GOT3 (cell line): Measurements from ENCODE around the gene RHBDL1.

Experiments used
- DNase-seq: peaks from one replicate; lab custom pipeline; 2025; ENCODE audit warnings: mixed read lengths; lab: John Stamatoyannopoulos, UW

RHBDL1 gene

DNA sequence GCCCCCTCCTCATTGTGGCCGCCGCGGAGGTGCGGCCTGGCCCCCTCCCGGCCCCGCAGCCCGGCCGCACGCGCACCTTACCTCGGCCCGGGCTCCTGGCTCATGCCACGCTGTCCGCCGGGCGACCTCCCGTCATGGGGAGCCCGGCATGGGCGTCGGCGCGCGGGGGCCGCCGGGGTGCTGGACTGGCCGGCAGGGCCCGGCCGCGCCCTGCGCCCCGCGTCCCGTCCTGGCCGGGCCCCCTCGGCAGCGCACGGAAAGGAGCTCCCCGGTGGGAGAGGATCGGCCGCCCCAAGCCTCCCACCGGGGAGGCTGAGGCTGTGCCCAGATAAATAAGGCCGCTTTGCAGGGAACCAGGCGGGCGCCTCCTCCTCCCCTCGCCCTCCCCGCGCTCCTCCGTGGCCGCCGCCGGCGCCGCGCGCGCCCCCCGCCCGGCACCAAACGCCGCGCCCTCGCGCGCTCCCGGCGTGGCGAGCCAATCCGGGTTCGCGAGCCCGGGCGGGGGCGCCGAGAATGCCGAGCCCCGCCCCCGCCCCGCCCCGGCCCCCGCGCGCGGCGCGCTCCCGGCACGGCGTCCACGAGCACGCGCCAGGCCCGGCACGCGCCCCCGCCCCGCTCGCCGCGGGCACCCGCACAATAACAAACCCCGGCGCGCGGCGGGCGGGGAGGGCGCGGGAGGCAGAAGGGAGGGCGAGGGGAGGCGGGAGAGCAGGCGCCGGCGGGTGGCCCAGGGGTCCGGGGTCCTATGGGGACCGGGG is 30.1 kb downstream of the RHBDL1 start, which contains the start of gene FBXL16:
Gene FBXL16, minus strand, starts transcription at position 371 of the 758 bp plus-strand sequence. CDS start 8,396 bp downstream, outside the sequence.
- no peak for DNase-seq

GRCh38 chr16:706189-707061 is 31.0 kb downstream of the RHBDL1 start:
- DNase-seq, result no peak

DNA sequence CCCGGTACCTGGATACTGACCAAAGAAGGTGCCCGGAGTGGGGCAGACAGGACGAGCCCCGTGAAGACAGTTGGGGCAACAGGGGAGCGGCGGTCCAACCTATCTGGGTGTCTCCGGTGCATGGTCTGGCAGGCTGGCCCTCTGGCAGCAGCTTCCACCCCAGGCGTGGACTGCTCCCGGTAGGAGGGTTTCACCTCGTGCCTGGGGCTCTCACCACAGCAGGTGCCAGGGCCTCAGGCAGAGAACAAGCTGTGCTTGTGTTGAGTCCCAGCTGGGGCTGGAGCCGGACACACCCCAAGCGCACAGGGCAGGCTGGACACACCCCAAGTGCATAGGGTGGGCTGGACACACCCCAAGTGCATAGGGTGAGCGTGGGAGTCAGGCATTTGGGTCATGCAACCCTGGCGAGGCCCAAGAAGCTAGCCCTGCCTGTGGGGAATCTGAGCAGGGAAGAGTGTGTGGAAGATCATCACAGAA is 31.6 kb downstream of the RHBDL1 start:
- no peak for DNase-seq

DNA sequence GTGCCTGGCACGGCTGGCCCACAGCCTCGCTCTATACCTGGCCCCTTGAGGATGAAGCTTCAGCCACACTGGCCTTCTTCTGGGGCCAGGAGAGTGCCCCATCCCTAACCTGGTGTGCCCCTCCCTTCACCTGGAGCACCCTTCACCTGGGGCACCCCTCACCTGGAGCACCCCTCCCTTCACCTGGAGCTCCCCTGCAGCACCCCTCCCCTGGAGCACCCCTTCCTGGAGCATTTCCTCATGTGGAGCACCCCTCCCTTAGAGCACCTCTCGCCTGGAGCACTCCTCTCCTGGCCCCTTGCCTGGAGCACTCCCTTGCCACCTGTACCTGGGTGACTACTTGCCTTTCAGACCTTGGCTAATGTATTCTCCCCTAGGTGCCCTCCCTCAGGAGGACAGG is 32.5 kb downstream of the RHBDL1 start:
- DNase-seq, result no peak

GRCh38 chr16:708959-709358 is 33.5 kb downstream of the RHBDL1 start:
- no peak for DNase-seq

- peak; percentile 21 for DNase-seq
Observed at GRCh38 chr16:709566-710499, 34.4 kb downstream of the RHBDL1 start.

DNA sequence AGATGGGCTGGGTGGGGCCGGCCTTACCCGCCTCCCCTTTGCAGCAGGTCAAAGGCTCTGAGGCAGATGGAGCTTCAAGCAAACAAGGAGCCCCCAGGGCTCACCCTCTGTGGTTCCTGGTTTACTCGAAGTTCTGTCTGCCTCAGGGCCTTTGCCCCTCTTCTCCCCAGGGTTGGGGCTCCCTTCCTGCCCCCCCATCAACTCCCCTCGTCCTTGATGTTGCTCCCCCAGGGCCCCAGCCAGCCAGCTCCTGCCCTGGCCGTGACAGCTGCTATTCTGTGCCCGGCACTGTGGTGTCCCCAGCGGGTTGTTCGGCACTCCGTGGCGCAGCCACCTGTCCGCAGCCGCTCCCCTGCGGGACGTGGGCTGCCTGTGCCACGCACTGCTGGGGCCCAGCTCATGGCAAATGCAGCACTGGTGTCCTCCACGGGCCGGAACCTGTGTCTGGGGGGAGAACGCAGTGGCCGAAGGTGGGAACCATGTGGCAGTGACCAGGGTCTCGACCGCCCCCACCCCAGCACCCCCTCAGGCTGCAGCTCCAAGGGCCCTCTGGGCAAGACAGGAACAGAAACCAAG is 35.1 kb downstream of the RHBDL1 start:
- no peak for DNase-seq

DNA sequence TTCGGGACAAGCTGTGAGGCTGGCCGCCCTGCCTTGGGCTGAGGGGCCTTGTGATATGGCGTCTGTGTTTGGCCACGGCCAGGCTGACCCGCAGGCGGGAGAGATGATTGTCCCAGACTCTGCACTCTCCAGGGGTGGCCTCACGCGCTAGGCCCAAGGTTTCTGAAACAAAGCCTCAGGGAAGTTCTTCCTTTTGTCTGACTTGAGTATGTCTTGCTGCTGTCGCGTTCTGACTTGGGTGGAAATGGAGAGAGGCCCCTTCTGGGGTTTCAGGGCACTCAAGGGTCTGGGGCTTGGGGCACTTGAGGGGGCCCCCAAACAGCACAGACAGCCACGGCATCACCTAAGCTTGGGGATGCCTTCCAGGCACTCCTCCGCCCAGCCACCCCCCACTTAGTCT is 35.6 kb downstream of the RHBDL1 start:
- no peak for DNase-seq

DNA sequence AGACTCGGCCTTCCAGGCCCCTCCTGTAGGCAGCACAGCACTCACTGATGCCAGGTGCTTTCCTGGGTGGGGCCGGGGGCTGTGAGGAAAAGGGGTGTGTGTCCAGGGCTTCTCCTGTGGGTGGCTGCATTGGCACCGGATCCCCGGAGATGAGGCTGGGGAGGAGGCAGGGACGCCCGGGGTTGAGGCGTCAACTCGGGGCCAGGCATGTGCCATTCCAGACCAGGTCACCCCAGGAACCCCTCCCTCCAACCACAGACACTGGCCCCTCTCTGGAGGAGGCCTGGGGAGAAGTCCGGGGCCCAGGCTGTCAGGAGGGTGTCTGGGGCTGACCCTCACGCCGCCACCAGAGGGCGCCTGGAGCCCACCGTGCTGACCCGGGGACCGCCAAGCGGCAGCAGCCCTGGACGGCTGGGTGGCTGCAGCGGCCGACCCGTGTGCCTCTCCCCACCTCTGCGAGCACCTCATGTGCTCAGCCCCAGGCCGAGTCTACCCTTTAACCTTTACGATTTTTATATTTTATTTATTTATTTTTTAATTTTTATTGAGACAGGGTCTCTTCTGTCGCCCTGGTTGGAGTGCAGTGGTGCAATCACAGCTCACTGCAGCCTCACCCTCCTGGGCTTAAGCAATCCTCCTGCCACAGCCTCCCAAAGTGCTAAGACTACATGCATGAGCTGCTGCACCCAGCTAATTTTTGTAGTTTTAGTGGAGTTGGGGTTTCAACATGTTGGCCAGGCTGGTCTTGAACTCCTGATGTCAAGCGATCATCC is 36.3 kb downstream of the RHBDL1 start:
- peak; percentile 34 for DNase-seq

- peak; percentile 68 for DNase-seq
Observed at GRCh38 chr16:712740-713250, 37.3 kb downstream of the RHBDL1 start.

DNA sequence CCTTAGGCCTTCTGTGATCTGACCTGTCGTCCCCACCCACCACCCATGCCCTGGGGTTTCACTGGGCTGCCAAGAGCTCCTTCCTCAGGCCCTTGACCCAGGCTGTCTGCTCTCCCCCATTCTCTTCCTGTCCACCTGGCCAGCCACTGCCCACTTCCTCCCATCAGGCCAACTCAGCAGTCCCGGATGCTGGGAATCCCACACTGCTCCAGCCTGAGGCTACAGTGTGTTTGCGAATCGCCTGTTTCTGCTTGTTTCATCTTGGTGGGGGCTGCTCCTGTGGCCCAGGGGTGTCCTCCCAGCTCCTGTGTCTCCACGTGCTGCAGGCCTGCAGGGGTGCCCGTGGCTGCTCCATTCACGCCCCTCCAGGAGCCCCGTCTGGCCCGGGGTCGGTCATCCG is 38.6 kb downstream of the RHBDL1 start:
- no peak for DNase-seq

DNA sequence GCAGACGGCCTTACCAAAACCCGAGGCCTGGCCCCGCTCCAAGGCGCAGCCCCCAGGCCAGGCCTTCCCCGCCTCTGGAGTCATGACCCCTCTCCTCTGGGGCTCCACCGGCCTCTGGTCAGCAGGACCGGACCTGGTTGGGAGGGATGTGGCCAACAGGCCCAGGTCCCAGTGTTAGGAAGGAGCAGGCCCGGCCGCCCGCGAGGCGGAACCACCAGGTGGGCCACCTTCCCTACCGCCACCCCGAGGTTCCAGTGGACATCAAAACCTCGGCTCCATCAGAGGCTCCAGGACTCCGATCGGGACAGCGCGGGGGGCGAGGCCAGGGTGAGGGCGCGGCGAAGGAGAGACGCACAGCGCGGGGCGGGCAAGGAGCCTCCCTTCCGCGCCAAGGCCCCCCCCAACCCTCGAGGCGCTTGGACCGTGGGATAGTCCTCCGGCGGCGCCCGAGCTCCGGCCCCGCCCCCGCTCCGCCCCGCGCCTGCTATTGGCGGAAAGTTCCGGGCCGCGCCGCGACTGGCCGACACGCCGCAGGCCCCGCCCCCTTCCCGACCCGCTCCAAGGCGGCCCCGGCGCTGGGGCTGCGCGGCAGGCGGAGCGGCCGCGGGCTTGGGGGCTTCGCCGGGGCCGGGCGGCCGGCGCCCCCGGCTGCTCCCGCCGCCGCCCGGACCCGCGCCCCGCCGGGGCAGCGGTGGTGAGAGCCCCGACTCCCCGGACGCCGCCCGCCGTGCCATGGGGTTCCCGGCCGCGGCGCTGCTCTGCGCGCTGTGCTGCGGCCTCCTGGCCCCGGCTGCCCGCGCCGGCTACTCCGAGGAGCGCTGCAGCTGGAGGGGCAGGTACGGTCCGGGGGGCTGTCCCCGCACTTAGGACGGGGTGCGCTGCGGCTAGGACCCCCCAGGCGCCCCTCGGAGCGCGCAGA is 39.3 kb downstream of the RHBDL1 start, which contains the start of gene METRN:
Gene METRN, plus strand, starts transcription at position 561 of the 919 bp plus-strand sequence. Its CDS starts 172 bp downstream, at position 733.
- DNase-seq, result peak; percentile 65

DNA sequence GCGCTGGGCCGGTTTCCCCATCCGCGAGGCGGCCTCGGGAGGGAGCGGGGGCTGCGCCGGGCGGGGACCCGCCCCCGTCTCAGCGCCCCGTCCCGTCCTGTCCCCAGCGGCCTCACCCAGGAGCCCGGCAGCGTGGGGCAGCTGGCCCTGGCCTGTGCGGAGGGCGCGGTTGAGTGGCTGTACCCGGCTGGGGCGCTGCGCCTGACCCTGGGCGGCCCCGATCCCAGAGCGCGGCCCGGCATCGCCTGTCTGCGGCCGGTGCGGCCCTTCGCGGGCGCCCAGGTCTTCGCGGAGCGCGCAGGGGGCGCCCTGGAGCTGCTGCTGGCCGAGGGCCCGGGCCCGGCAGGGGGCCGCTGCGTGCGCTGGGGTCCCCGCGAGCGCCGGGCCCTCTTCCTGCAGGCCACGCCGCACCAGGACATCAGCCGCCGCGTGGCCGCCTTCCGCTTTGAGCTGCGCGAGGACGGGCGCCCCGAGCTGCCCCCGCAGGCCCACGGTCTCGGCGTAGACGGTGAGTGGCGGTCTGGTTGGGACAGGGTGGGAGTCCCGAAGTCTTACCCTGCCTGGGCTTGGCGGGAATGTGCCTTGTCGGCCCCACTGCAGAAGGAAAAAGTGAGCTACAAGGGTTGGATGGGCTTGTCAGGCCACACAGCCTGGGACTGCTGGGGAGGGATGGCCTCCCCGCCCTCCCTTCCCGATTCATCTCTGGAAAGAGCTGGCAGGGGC is 40.2 kb downstream of the RHBDL1 start:
- no peak for DNase-seq

DNA sequence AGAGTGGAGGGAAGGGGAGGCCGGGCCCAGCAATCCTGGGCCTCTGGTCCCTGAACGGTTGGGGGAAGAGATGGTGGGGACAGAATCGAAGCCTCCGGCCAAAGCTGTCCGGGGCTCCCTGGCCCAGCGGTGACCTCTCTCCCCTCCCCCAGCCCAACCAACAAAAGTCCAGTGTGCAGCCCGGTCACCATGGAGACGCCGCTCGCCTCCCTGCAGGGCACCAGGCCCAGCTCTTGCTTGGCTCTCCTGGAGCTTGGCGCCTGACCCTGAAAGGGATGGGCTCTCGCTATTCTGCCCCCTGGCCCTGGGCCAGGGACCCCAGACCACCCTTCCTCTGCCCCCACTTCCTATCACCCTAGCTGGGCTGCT is 40.7 kb downstream of the RHBDL1 start:
- DNase-seq, result no peak

GRCh38 chr16:716768-717325 is 41.4 kb downstream of the RHBDL1 start:
- DNase-seq, result no peak

GRCh38 chr16:717450-718245 is 42.2 kb downstream of the RHBDL1 start:
- DNase-seq, result no peak

- DNase-seq, result no peak
Observed at GRCh38 chr16:718389-718788, 42.9 kb downstream of the RHBDL1 start.
